SJCRH30 (cell line): Measurements from ENCODE around the gene SCGB1D1. TPM values are rescaled to one million over a fixed set of nuclear protein-coding genes. Genes with fewer than 3 reads are reported as not detected.
A peak's percentile ranks its signal among the peaks of the same experiment; 100 is the strongest.

Source experiments
- DNase-seq, 2 experiments: peaks; one replicate each; pipeline ENCODE4 v3.0.0-alpha.2; 2015 to 2020
- H3K27ac ChIP-seq: fragments of 250-450 bp; sonication (Bioruptor Pico); 2 replicates; pipeline ENCODE4 v1.5.1; 2020; ENCODE audit warnings: mild to moderate bottlenecking, moderate library complexity
- H3K27me3 ChIP-seq: fragments of 250-450 bp; sonication (Bioruptor Pico); 2 replicates; pipeline ENCODE4 v1.5.1; 2020; ENCODE audit warnings: mild to moderate bottlenecking, moderate library complexity
- H3K36me3 ChIP-seq: fragments of 250-450 bp; sonication (Bioruptor Pico); 2 replicates; pipeline ENCODE4 v1.5.1; 2020; ENCODE audit warnings: mild to moderate bottlenecking, moderate library complexity
- H3K4me1 ChIP-seq: fragments of 250-450 bp; sonication (Bioruptor Pico); 2 replicates; pipeline ENCODE4 v1.5.1; 2020; ENCODE audit warnings: mild to moderate bottlenecking, moderate library complexity
- H3K4me3 ChIP-seq: fragments of 250-450 bp; sonication (Bioruptor Pico); 2 replicates; pipeline ENCODE4 v1.5.1; 2020; ENCODE audit warnings: mild to moderate bottlenecking, moderate library complexity
- H3K9me3 ChIP-seq: fragments of 250-450 bp; sonication (Bioruptor Pico); replicated peaks from 2 replicates; pipeline ENCODE4 v1.5.1; 2020; ENCODE audit warnings: mild to moderate bottlenecking, moderate library complexity
- total RNA-seq: library from RNA; depleted of rRNA; stranded (reverse); fragments of >200 nt; shearing (Covaris generic); gene quantifications from 2 replicates; pipeline ENCODE4 v1.2.3, GENCODE V29; 2014; rRNA removed

Gene SCGB1D1
- total RNA-seq, 1 experiment from 2014 or later = not detected

DNA sequence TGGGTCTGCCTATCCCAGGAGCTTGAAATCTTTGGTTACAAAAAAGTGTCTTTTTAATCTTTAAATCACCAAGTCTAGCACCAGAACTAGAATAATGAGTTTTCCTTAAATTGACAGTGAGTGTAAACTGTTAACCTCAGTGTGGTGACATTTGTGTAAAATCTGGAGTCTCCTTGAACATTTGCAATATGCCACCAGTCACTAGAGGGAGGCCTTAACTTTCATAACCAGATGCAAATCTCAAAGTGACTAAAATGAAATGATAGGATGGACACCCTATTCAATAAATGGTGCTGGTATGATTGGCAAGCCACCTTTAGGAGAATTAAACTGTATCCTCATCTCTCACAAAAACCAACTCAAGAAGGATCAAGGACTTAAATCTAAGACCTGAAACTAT lies 43.7 kb downstream of the SCGB1D1 start:
- no peak overlapping the region for H3K27ac ChIP-seq
- no peaks in the 10 kb centered on the region for H3K4me1 ChIP-seq
- no peak overlapping the region for H3K4me3 ChIP-seq
- H3K36me3 ChIP-seq = no peaks in the 10 kb centered on the region
- no peaks in the 10 kb centered on the region for H3K9me3 ChIP-seq
- DNase-seq = no peak
- no peaks in the 10 kb centered on the region for H3K27me3 ChIP-seq

DNA sequence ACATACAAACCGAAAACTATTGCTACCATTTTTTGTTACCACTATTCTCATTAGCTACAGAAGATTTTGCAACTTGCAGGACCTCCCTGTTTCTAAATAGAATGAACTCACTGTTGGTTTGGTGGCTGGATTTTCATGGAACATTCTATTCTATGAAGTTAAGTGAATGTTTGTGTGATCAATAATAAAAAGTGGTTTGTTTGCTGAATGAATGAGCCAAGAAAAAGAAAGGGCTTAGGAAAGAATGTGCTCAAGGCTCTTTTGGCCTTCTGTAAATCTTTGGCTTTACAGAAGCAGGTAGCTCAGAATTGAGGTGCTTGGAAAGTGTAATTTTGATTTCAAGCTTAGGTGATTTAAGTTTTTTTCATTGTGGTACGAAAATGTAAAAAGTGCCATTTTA lies 46.2 kb downstream of the SCGB1D1 start:
- Histone ChIP-seq H3K4me3 (no peak overlapping the region), H3K9me3 (no peaks in the 10 kb centered on the region), H3K36me3 (no peaks in the 10 kb centered on the region), H3K4me1 (no peaks in the 10 kb centered on the region), H3K27me3 (no peaks in the 10 kb centered on the region), H3K27ac (no peak overlapping the region)
- no peak for DNase-seq

GRCh38 chr11:62237499-62237898 lies 47.5 kb downstream of the SCGB1D1 start:
- no peak overlapping the region for H3K4me3 ChIP-seq
- no peak overlapping the region for H3K27ac ChIP-seq
- no peak for DNase-seq
- no peaks in the 10 kb centered on the region for H3K36me3 ChIP-seq
- no peaks in the 10 kb centered on the region for H3K9me3 ChIP-seq
- H3K27me3 ChIP-seq = no peaks in the 10 kb centered on the region
- no peaks in the 10 kb centered on the region for H3K4me1 ChIP-seq

GRCh38 chr11:62238151-62238550 lies 48.1 kb downstream of the SCGB1D1 start:
- Histone ChIP-seq H3K27me3 (no peaks in the 10 kb centered on the region), H3K4me1 (no peaks in the 10 kb centered on the region), H3K36me3 (no peaks in the 10 kb centered on the region), H3K9me3 (no peaks in the 10 kb centered on the region), H3K4me3 (no peak overlapping the region), H3K27ac (no peak overlapping the region)
- no peak for DNase-seq

GRCh38 chr11:62241095-62241494 lies 51.1 kb downstream of the SCGB1D1 start:
- Histone ChIP-seq H3K27ac (no peak overlapping the region), H3K4me1 (no peaks in the 10 kb centered on the region), H3K4me3 (no peak overlapping the region), H3K36me3 (no peaks in the 10 kb centered on the region), H3K27me3 (no peaks in the 10 kb centered on the region), H3K9me3 (no peaks in the 10 kb centered on the region)
- DNase-seq = no peak

DNA sequence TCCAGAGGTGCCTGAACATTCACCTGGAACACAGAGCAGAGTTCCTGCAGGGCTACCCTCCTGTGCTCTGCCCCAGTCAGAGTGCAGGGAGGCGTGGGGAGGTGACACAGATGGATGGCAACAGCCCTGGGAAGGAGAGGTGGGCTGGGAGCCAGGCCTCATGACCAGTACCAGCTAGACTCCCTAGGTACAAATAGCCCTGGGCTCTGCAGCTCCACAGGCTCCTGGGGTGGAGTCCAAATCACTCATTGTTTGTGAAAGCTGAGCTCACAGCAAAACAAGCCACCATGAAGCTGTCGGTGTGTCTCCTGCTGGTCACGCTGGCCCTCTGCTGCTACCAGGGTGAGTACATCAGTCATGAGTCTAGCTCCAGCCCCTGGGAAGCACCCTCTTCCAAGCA lies 52.0 kb downstream of the SCGB1D1 start, which contains the start of gene SCGB1D2:
TSS of gene SCGB1D2 (plus strand) at position 219 of the 400 bp plus-strand sequence. CDS start at position 288, 69 bp downstream.
- Histone ChIP-seq H3K27ac (no peak within 1 kb of the TSS), H3K36me3 (no peaks in the 10 kb centered on the region), H3K27me3 (no peaks in the 10 kb centered on the region), H3K4me3 (no peak within 1 kb of the TSS), H3K9me3 (no peaks in the 10 kb centered on the region), H3K4me1 (no peaks in the 10 kb centered on the region)
- DNase-seq = peak; percentile 8 to 9

Other genes starting within 250 kb of the SCGB1D1 start
- gene BEST1, start 239.9 kb upstream of the SCGB1D1 start, total RNA-seq = 0.05 and 0.26 TPM in 2 replicates
- 349 and 357 TPM in 2 replicates for gene FTH1, start 222.6 kb upstream of the SCGB1D1 start, total RNA-seq
- 111 and 118 TPM in 2 replicates for gene INCENP, start 66.2 kb upstream of the SCGB1D1 start, total RNA-seq
- not detected in 2 replicates for gene SCGB2A1, start 18.5 kb downstream of the SCGB1D1 start, total RNA-seq
- not detected in 2 replicates for gene SCGB1D2, start 52.0 kb downstream of the SCGB1D1 start, total RNA-seq
- not detected in 2 replicates for gene SCGB2A2, start 79.9 kb downstream of the SCGB1D1 start, total RNA-seq
- gene SCGB1D4, start 108.9 kb downstream of the SCGB1D1 start, total RNA-seq = not detected in 2 replicates
- 17.4 and 22.6 TPM in 2 replicates for gene ASRGL1, start 147.2 kb downstream of the SCGB1D1 start, total RNA-seq
- gene SCGB1A1, start 228.8 kb downstream of the SCGB1D1 start, total RNA-seq = not detected in 2 replicates